OCI-LY3 (cell line): ENCODE data around the gene KRT35.

Source experiments
- CTCF ChIP-seq: fragments of 200-600, 300-600 bp; sonication (generic); IDR thresholded peaks from 2 replicates; pipeline ENCODE4 v1.5.1; 2014; ENCODE audit warnings: antibody characterized with exemption, low read length, low read depth
- EZH2phosphoT487 ChIP-seq: fragments of 200-600 bp; shearing (Covaris generic); IDR thresholded peaks from 2 replicates; pipeline ENCODE4 v1.6.1; 2018; ENCODE audit warnings: antibody characterized with exemption, mixed run types, low read depth

DNA sequence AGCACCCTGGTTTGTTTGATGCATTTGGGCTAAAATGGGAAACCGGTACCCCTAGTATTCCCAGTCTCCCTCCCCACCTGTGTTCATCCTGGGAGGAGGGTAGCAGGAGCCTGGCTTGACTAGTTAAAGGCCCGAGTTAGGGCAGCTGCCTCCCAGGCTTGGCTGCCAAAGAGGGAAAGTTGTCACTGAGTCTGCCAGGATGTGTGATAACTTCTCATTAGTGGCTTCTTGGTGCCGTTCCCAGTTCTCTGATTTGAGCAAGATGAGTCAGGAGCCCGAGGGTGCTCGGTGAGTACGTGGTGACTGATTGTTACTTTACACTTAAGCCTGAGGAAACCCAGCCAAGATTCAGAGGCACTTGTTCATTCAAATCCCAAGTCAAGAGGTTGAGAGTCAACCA, 16.3 kb downstream of the KRT35 start:
- TF ChIP-seq CTCF: no peak
- TF ChIP-seq EZH2phosphoT487: no peak
